ENCODE results near the gene ORM1. TPM values are rescaled to one million over a fixed set of nuclear protein-coding genes. Genes with fewer than 3 reads are reported as not detected.
A peak's percentile ranks its signal among the peaks of the same experiment; 100 is the strongest.

ORM1 gene
- total and polyA plus RNA-seq, 10 donors = 0.95 to 13.6 (median 2.7) TPM

GRCh38 chr9:114364134-114365041 lies 41.5 kb downstream of the ORM1 start:
- H3K4me1 ChIP-seq = peaks cover 49 to 96% (median 71%) of the 10 kb centered on the region in 6 donors
- intact Hi-C loops (cut with DNase I; ENCODE audit: low total_unique reads) = no loop called here
- H3K27ac ChIP-seq = peak overlapping the region; percentile 58 to 99 (median 92)
- no peaks in the 10 kb centered on the region for H3K27me3 ChIP-seq (replicated peaks in 1 of 7)
- peaks cover 17 to 100% (median 86%) of the 10 kb centered on the region in 6 donors for H3K36me3 ChIP-seq
- no peaks in the 10 kb centered on the region for H3K9me3 ChIP-seq
- TF ChIP-seq CTCF (IDR thresholded peaks at IDR 0.05 in 8 of 11, conservative IDR thresholded peaks at IDR 0.05 in 3 of 11) (no peak), POLR2AphosphoS5 (IDR thresholded peaks at IDR 0.05) (peak in 2 of 3 donors; percentile 58 to 82)
- DNase-seq = no peak
- H3K4me3 ChIP-seq = peak overlapping the region in 1 of 8 donors; percentile 33
- WGBS, 5 donors = 33 to 37% (median 33%) methylated on average over 5 to 6 of the region's 6 CpGs

GRCh38 chr9:114365194-114365593 lies 42.3 kb downstream of the ORM1 start:
- Histone ChIP-seq H3K4me1 (peaks cover 54 to 100% (median 79%) of the 10 kb centered on the region in 6 donors), H3K27me3 (replicated peaks in 1 of 7) (no peaks in the 10 kb centered on the region), H3K9me3 (no peaks in the 10 kb centered on the region), H3K4me3 (peak overlapping the region in 1 of 8 donors; percentile 33), H3K36me3 (peaks cover 13 to 100% (median 85%) of the 10 kb centered on the region in 6 donors), H3K27ac (peak overlapping the region; percentile 22 to 99 (median 92))
- TF ChIP-seq POLR2AphosphoS5 (IDR thresholded peaks at IDR 0.05) (no peak), CTCF (IDR thresholded peaks at IDR 0.05 in 8 of 11, conservative IDR thresholded peaks at IDR 0.05 in 3 of 11) (no peak), POLR2A (IDR thresholded peaks at IDR 0.05) (no peak)
- no peak for DNase-seq
- 70 to 84% (median 75%) methylated on average over 2 of the region's 2 CpGs for WGBS, 5 donors
- intact Hi-C loops (cut with DNase I; ENCODE audit: low total_unique reads) = no loop called here

DNA sequence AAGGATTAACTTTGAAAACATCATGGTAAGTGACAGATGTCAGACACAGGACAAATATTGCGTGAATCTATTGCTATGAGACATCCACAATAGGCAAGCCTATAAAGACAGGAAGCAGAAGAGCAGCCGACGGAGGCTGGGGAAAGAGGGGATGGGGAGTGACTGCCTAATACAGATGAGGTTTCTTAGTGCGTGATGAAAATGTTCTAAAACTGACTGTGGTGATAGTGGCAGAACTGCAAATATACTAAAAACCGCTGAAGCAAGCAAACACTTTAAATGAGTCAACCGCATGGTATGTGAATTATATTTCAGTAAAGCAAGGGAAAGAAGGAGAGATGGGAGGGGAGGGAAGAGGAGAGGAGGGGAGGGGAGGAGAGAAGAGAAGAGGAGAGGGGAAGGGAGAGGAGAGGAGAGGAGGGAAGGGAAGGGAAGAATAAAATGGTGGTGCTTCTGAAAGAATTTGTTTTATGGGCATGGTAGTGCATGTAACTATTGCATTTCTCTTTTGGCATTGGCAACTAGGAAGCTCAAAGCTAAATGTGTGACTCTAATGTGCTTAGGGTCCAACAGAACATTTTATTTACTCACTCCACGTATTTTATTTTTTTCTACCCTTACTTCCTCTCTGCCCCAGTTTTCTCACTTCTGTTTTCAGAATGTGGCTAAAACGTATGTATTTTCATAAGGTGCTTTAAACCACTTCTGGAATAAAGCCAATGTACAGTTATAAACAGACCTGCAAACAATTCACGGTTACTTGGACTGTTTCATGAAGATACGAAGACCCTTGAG lies 43.6 kb downstream of the ORM1 start:
- H3K4me3 ChIP-seq = peak overlapping the region in 1 of 8 donors; percentile 51
- H3K4me1 ChIP-seq = peaks cover 68 to 100% (median 91%) of the 10 kb centered on the region in 6 donors
- H3K27ac ChIP-seq = peak overlapping the region; percentile 69 to 99 (median 92)
- TF ChIP-seq POLR2AphosphoS5 (IDR thresholded peaks at IDR 0.05) = peak in 2 of 3 donors; percentile 10 to 83
- TF ChIP-seq CTCF (IDR thresholded peaks at IDR 0.05 in 8 of 11, conservative IDR thresholded peaks at IDR 0.05 in 3 of 11) = no peak
- H3K9me3 ChIP-seq = no peaks in the 10 kb centered on the region
- intact Hi-C loops (cut with DNase I; ENCODE audit: low total_unique reads) = no loop called here
- H3K36me3 ChIP-seq = peaks cover 4 to 100% (median 76%) of the 10 kb centered on the region in 6 donors
- no peaks in the 10 kb centered on the region for H3K27me3 ChIP-seq (replicated peaks in 1 of 7)
- WGBS, 5 donors = 20 to 30% (median 23%) methylated on average over 10 of the region's 10 CpGs
- DNase-seq = no peak
